SU-DHL-6 (cell line): Measurements from ENCODE around the gene COL13A1.

Experiments
- H2AFZ ChIP-seq: fragments of 200-600 bp; sonication (generic); 2 replicates; pipeline ENCODE4 v1.6.1; 2014; ENCODE audit warnings: low read depth, mild to moderate bottlenecking, moderate library complexity, mixed read lengths, antibody characterized with exemption, low read length; ENCODE audit not compliant: severe bottlenecking
- H3F3A ChIP-seq: fragments of 200-600 bp; shearing (Covaris generic); 2 replicates; pipeline ENCODE4 v1.6.0; 2016; ENCODE audit warnings: antibody characterized with exemption, mild to moderate bottlenecking; ENCODE audit not compliant: insufficient read depth
- H3K27ac ChIP-seq: fragments of 200-600 bp; sonication (generic); 2 replicates; pipeline ENCODE4 v1.5.1; 2016; ENCODE audit warnings: low read depth, mild to moderate bottlenecking, low read length, moderate library complexity, mixed read lengths
- H3K27me3 ChIP-seq: fragments of 200-600 bp; sonication (generic), shearing (Covaris generic); 2 replicates; pipeline ENCODE4 v1.6.0; 2014; ENCODE audit warnings: mild to moderate bottlenecking, low read length
- H3K36me3 ChIP-seq: fragments of 200-600 bp; sonication (generic); 2 replicates; pipeline ENCODE4 v1.6.1; 2014; ENCODE audit warnings: mild to moderate bottlenecking, low read length, mixed read lengths
- H3K4me2 ChIP-seq: fragments of 300-600, 200-600 bp; shearing (Covaris generic), sonication (generic); 2 replicates; pipeline ENCODE4 v1.6.0; 2014; ENCODE audit warnings: low read length, low read depth, mild to moderate bottlenecking; ENCODE audit not compliant: poor library complexity, severe bottlenecking
- H3K4me3 ChIP-seq: fragments of 200-600 bp; sonication (generic); 2 replicates; pipeline ENCODE4 v1.5.1; 2014; ENCODE audit warnings: antibody characterized with exemption, low read length, mild to moderate bottlenecking, mixed read lengths; ENCODE audit not compliant: insufficient read depth, poor library complexity, severe bottlenecking
- H3K79me2 ChIP-seq: fragments of 200-600 bp; sonication (generic); 2 replicates; pipeline ENCODE4 v1.6.1; 2014; ENCODE audit warnings: mild to moderate bottlenecking, low read length, moderate library complexity; ENCODE audit not compliant: insufficient read depth
- H3K9ac ChIP-seq: fragments of 200-600 bp; sonication (generic); 2 replicates; pipeline ENCODE4 v1.7.0; 2014; ENCODE audit warnings: mild to moderate bottlenecking, low read length
- H3K9me2 ChIP-seq: fragments of 200-600 bp; sonication (generic); replicated peaks from 2 replicates; pipeline ENCODE4 v1.6.1; 2014; ENCODE audit warnings: low read length; ENCODE audit not compliant: insufficient read depth
- H3K9me3 ChIP-seq: fragments of 200-600 bp; sonication (generic); 2 replicates; pipeline ENCODE4 v1.6.1; 2014; ENCODE audit warnings: low read length, mixed read lengths; ENCODE audit not compliant: insufficient read depth
- H4K20me1 ChIP-seq: fragments of 200-600 bp; sonication (generic); 2 replicates; pipeline ENCODE4 v1.6.1; 2014; ENCODE audit warnings: low read depth, mild to moderate bottlenecking, antibody characterized with exemption, low read length, moderate library complexity, mixed read lengths
- CTCF ChIP-seq: fragments of 200-600 bp; sonication (generic); IDR thresholded peaks from one replicate; pipeline ENCODE4 v1.5.1; 2017; ENCODE audit warnings: antibody characterized with exemption, mild to moderate bottlenecking, low read length, moderate library complexity; ENCODE audit not compliant: insufficient read depth, poor library complexity, severe bottlenecking
- EZH2phosphoT487 ChIP-seq: fragments of 200-600 bp; sonication (generic), shearing (Covaris generic); conservative IDR thresholded peaks from 2 replicates; pipeline ENCODE4 v1.6.1; 2018; ENCODE audit warnings: mild to moderate bottlenecking, antibody characterized with exemption, low read length, moderate library complexity, mixed read lengths

The COL13A1 gene

GRCh38 chr10:69878951-69879350 lies 77.2 kb downstream of the COL13A1 start:
- Histone ChIP-seq H2AFZ (no peak overlapping the region), H3K9ac (no peak overlapping the region), H3F3A (no peaks in the 10 kb centered on the region), H3K36me3 (no peaks in the 10 kb centered on the region), H3K9me2 (no peaks in the 10 kb centered on the region), H3K79me2 (no peaks in the 10 kb centered on the region), H4K20me1 (no peaks in the 10 kb centered on the region), H3K4me2 (no peak overlapping the region), H3K27ac (no peak overlapping the region), H3K9me3 (no peaks in the 10 kb centered on the region), H3K27me3 (no peaks in the 10 kb centered on the region), H3K4me3 (no peak overlapping the region)
- TF ChIP-seq CTCF, result no peak
- no peak for TF ChIP-seq EZH2phosphoT487

GRCh38 chr10:69879634-69880257 lies 78.0 kb downstream of the COL13A1 start:
- Histone ChIP-seq H3K9me3 (no peaks in the 10 kb centered on the region), H3K27ac (no peak overlapping the region), H3K9ac (no peak overlapping the region), H3K4me3 (no peak overlapping the region), H3F3A (no peaks in the 10 kb centered on the region), H3K9me2 (no peaks in the 10 kb centered on the region), H3K27me3 (no peaks in the 10 kb centered on the region), H3K36me3 (no peaks in the 10 kb centered on the region), H3K79me2 (no peaks in the 10 kb centered on the region), H4K20me1 (no peaks in the 10 kb centered on the region), H2AFZ (no peak overlapping the region), H3K4me2 (no peak overlapping the region)
- TF ChIP-seq EZH2phosphoT487, result no peak
- no peak for TF ChIP-seq CTCF

GRCh38 chr10:69880301-69881081 lies 78.8 kb downstream of the COL13A1 start:
- Histone ChIP-seq H3K4me3 (no peak overlapping the region), H3F3A (no peaks in the 10 kb centered on the region), H3K9me3 (no peaks in the 10 kb centered on the region), H4K20me1 (no peaks in the 10 kb centered on the region), H3K27me3 (no peaks in the 10 kb centered on the region), H2AFZ (no peak overlapping the region), H3K27ac (no peak overlapping the region), H3K9me2 (no peaks in the 10 kb centered on the region), H3K4me2 (no peak overlapping the region), H3K79me2 (no peaks in the 10 kb centered on the region), H3K36me3 (no peaks in the 10 kb centered on the region), H3K9ac (no peak overlapping the region)
- no peak for TF ChIP-seq EZH2phosphoT487
- TF ChIP-seq CTCF, result no peak
